K562 (cell line): ENCODE data around the gene ZBTB8A. TPM values are rescaled to one million over a fixed set of nuclear protein-coding genes. Genes with fewer than 3 reads are reported as not detected.
A peak's percentile ranks its signal among the peaks of the same experiment; 100 is the strongest.

Experiments
- CHD1 ChIP-seq: fragments of 200-600 bp; sonication (generic); IDR thresholded peaks from one replicate; pipeline ENCODE4 v1.6.1; 2012; ENCODE audit warnings: mild to moderate bottlenecking, moderate library complexity, low read length, inconsistent platforms
- MAX ChIP-seq: sonication (generic); formaldehyde crosslinking; IDR thresholded peaks from 2 replicates; pipeline ENCODE4 v1.9.0; 2022; ENCODE audit warnings: mild to moderate bottlenecking, missing genetic modification reagents
- MED1 ChIP-seq: sonication (generic); formaldehyde crosslinking; IDR thresholded peaks from 2 replicates; pipeline ENCODE4 v1.8.1; 2023; ENCODE audit warnings: missing genetic modification reagents, borderline replicate concordance
- RBFOX2 ChIP-seq: fragments of 200-400 bp; formaldehyde crosslinking; IDR thresholded peaks from 2 replicates; pipeline ENCODE4 v1.6.1; 2017; ENCODE audit warnings: low read depth, mild to moderate bottlenecking, low read length, moderate library complexity
- SIN3A ChIP-seq, 2 experiments: fragments of 150-350 bp in 1 of 2; IDR thresholded peaks; 2 replicates each; pipeline ENCODE4 v1.6.1; 2011 to 2016; ENCODE audit warnings: borderline replicate concordance in 2 of 2, low read depth in 2 of 2, low read length in 2 of 2, mild to moderate bottlenecking in 2 of 2, moderate library complexity in 2 of 2; ENCODE audit not compliant: control insufficient read depth in 1 of 2
- SRSF1 ChIP-seq: fragments of 200-400 bp; formaldehyde crosslinking; IDR thresholded peaks from 2 replicates; pipeline ENCODE4 v1.6.1; 2017; ENCODE audit warnings: mild to moderate bottlenecking, low read depth, low read length, moderate library complexity
- ZBTB11 ChIP-seq, 3 experiments: fragments of 200-800 bp in 1 of 3; fragments of 250-450 bp in 1 of 3; fragments of 450-650 bp in 1 of 3; sonication (Bioruptor Pico) in 1 of 3; sonication (Bioruptor generic) in 1 of 3; formaldehyde crosslinking in 1 of 3; IDR thresholded peaks; 2 replicates each; pipeline versions ENCODE4 v1.6.1 to v1.8.0; 2016 to 2022; ENCODE audit warnings: mild to moderate bottlenecking in 2 of 3, missing genetic modification characterization in 2 of 3, missing compliant biosample characterization in 1 of 3, moderate library complexity in 1 of 3
- ZBTB9 ChIP-seq: fragments of 450-650 bp; formaldehyde crosslinking; IDR thresholded peaks from 2 replicates; pipeline ENCODE4 v1.4.0; 2020; ENCODE audit warnings: mild to moderate bottlenecking, moderate library complexity
- ZFP30 ChIP-seq: fragments of 250-450 bp; sonication (Bioruptor Pico); IDR thresholded peaks from 2 replicates; pipeline ENCODE4 v1.8.0; 2022; ENCODE audit warnings: moderate library complexity, mild to moderate bottlenecking, inconsistent platforms, borderline replicate concordance
- ZNF133 ChIP-seq: fragments of 250-450 bp; sonication (Bioruptor Pico); IDR thresholded peaks from 2 replicates; pipeline ENCODE4 v1.4.0; 2020; ENCODE audit warnings: mild to moderate bottlenecking
- ZNF175 ChIP-seq: fragments of 200-800 bp; sonication (Bioruptor generic); IDR thresholded peaks from 2 replicates; pipeline ENCODE4 v1.6.1; 2016; ENCODE audit warnings: low read depth, mild to moderate bottlenecking, missing genetic modification characterization, missing compliant biosample characterization
- ZNF583 ChIP-seq: fragments of 250-450 bp; sonication (Bioruptor Pico); IDR thresholded peaks from 2 replicates; pipeline ENCODE4 v1.4.0; 2020
- polyA plus RNA-seq, 8 experiments: library from polyadenylated mRNA; depleted of rRNA in 4 of 8; stranded (reverse) in 5 of 8; unstranded in 3 of 8; fragments of >200 nt; fragmentation: Nextera tagmentation in 2 of 8; fragmentation: Illumina TruSeq in 1 of 8; extraction: Ambion mirVana in 2 of 8; extraction: Trizol in 1 of 8; gene quantifications; 2 replicates each; pipeline versions ENCODE4 v1.2.1 to v1.2.3, GENCODE V29; 2011 to 2014; ENCODE audit warnings: inconsistent platforms in 1 of 8, missing spikeins in 1 of 8
- total RNA-seq, 7 experiments: library from RNA; depleted of rRNA in 6 of 7; stranded (reverse); fragments of >200 nt in 6 of 7; fragmentation: Illumina TruSeq in 2 of 7; extraction: Trizol in 2 of 7; gene quantifications; 2 replicates each; pipeline versions ENCODE4 v1.2.1 to v1.2.3, GENCODE V29; 2011 to 2021; ENCODE audit warnings: low replicate concordance in 1 of 7

The ZBTB8A gene
- total and polyA plus RNA-seq, 9 of the 15 experiments (the other 6 are each of a cell fraction or from before 2014, with no cell fraction given), result 0.01 to 0.64 (median 0.09) TPM

- TF ChIP-seq ZBTB11 (CRISPR knock-in tag; IDR thresholded peaks at IDR 0.05), result peak in 1 of 3 experiments; percentile 39; a peak in 1 of 6 replicates
- 0 out of 2 replicates have a peak, but pooled peaks have one; percentile 6 for TF ChIP-seq SRSF1
- peak; percentile 91 for TF ChIP-seq RBFOX2
- TF ChIP-seq MAX (CRISPR knock-in tag), result 0 out of 2 replicates have a peak, but pooled peaks have one; percentile 4
- 0 out of 2 replicates have a peak, but pooled peaks have one; percentile 87 for TF ChIP-seq ZBTB9 (CRISPR knock-in tag)
- peak in 1 of 2 experiments; percentile 52; a peak in 1 of 4 replicates for TF ChIP-seq SIN3A (IDR thresholded peaks at IDR 0.05; ENCODE audit: borderline replicate concordance in 2 of 2, control insufficient read depth in 1 of 2, low read depth in 2 of 2, low read length in 2 of 2)
- no peak for TF ChIP-seq ZNF583
- no peak for TF ChIP-seq ZFP30 (CRISPR knock-in tag)
- no peak for TF ChIP-seq ZNF175
- TF ChIP-seq CHD1, result peak; percentile 95
- TF ChIP-seq MED1 (CRISPR knock-in tag), result 0 out of 2 replicates have a peak, but pooled peaks have one; percentile 32
- TF ChIP-seq ZNF133 (CRISPR knock-in tag), result 0 out of 2 replicates have a peak, but pooled peaks have one; percentile 39
Measured at GRCh38 chr1:32651461-32652073, 112.3 kb downstream of the ZBTB8A start (continued).
